Vagina (tissue), 2 donors: ENCODE results near the gene USH2A.

Experiments used
- POLR2A ChIP-seq, 2 donors: fragments of 450-650 bp; IDR thresholded peaks; one replicate each; pipeline ENCODE4 v1.6.1; 2017; ENCODE audit warnings: antibody characterized with exemption in 2 of 2, mild to moderate bottlenecking in 2 of 2, moderate library complexity in 2 of 2
- POLR2AphosphoS5 ChIP-seq, 2 donors: sonication (generic); formaldehyde crosslinking; IDR thresholded peaks; one replicate each; pipeline ENCODE4 v1.9.0; 2017; ENCODE audit warnings: antibody characterized with exemption in 2 of 2, mild to moderate bottlenecking in 2 of 2, low read depth in 1 of 2; ENCODE audit not compliant: insufficient read depth in 1 of 2

- TF ChIP-seq POLR2AphosphoS5 (IDR thresholded peaks at IDR 0.05; ENCODE audit: insufficient read depth in 1 of 2, low read depth in 1 of 2) (no peak), POLR2A (IDR thresholded peaks at IDR 0.05) (no peak)
Observed at GRCh38 chr1:216416488-216416887, 6.8 kb downstream of the USH2A start.
